Measurements from ENCODE around the gene PLIN4.

Gene PLIN4

DNA sequence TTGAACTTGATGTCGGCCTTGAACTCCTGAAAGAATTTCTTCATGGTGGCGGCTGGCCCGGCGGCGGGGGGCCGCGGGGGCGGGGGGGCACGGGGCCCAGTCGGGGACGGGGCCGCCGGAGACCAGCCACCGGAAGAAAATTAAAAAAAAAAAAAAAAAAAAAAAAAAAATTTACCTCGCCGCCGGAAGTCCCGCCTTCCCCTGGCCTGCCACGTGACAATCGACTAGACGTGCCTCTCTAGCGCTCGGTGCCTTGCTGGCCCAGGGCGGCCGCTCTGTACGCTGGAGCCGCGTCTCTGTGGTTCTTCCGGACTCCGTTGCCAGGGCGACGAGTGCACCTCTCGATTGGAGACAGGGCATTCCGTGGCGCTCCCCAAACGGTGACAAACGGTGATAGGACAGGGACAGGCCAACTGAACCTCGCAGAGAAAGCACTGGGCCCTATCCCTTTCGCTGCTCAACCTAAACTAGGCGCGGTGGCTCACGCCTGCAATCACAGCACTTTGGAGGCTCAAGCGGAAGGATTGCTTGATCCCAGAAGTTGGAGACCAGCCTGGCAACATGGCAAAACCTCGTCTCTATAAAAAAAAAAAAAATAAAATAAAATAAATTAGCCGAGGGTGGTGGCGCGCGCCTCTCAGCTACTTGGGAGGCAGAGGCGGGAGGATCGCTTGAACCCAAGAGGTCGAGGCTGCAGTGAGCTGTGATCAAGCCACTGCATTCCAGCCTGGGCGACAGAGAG lies 60.5 kb downstream of the PLIN4 start, which contains the start of gene UBXN6:
TSS of gene UBXN6 (minus strand) at position 141 of the 742 bp plus-strand sequence. CDS start at position 44, 97 bp downstream.
- in situ Hi-C loops (cut with HindIII; ENCODE audit: low sequenced_read_pairs): loop anchor here (5.0 kb wide), 1 partner anchor 41 kb away; no protein-coding TSS in a partner anchor

DNA sequence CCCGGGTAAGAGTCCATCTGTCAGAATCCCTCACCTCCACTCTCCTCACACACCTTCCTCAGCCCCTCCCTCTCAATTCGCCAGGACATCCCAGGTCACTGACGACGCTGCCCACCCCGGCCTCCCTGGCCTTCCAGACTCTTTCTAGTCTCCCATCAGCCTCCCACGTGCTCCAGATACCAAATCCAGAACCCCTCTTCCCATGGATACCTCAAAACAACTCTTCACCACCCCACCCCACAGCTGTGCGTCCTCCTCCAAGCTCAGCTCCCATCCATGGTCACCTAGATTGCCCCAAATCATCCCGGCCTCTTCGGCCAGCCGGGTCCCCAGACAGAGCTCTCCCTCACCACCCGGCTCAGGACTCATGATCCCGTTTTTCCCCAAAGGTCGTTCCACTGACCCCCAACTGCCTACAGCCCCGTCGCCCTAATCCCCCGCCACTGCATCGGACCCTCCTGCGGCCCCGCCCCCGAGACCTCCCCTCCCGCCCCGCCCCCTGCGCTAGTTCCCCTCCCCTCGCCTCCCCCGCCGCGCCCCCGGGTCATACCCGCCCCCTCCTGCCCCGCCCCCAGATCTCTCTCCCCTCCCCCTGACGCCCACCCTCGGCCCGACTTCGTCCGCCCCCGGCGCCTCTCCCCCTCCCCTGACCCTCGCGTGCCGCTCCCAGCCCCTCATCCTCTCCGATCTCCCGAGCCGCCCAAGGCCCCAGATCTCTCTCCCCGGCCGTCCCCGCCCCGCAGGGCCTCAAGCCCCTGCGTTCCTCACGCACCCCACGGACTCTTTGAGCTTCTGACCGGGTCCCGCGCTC lies 61.2 kb downstream of the PLIN4 start:
- in situ Hi-C loops (cut with HindIII; ENCODE audit: low sequenced_read_pairs): loop anchor here (5.0 kb wide), 1 partner anchor 40 kb away; no protein-coding TSS in a partner anchor

DNA sequence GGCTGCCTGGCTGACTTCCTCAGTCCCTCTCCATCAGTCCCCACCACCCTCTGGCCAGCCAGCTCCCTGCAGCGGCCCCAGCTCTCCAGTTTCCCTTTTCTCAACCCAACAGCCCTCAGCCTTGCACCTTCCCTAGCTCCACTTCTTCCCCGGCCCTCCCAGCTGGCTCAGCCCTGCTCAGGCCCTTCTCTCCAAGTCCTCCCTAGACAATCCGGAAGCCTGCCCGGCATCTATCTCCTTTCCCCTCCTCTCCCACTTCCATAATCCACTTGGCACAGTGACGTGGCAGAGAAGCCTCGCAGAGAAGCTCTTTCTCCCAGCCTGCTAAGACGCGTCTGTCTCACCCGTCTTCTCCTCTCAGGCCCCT lies 61.8 kb downstream of the PLIN4 start:
- in situ Hi-C loops (cut with HindIII; ENCODE audit: low sequenced_read_pairs): loop anchor here (5.0 kb wide), 1 partner anchor 39 kb away; no protein-coding TSS in a partner anchor

DNA sequence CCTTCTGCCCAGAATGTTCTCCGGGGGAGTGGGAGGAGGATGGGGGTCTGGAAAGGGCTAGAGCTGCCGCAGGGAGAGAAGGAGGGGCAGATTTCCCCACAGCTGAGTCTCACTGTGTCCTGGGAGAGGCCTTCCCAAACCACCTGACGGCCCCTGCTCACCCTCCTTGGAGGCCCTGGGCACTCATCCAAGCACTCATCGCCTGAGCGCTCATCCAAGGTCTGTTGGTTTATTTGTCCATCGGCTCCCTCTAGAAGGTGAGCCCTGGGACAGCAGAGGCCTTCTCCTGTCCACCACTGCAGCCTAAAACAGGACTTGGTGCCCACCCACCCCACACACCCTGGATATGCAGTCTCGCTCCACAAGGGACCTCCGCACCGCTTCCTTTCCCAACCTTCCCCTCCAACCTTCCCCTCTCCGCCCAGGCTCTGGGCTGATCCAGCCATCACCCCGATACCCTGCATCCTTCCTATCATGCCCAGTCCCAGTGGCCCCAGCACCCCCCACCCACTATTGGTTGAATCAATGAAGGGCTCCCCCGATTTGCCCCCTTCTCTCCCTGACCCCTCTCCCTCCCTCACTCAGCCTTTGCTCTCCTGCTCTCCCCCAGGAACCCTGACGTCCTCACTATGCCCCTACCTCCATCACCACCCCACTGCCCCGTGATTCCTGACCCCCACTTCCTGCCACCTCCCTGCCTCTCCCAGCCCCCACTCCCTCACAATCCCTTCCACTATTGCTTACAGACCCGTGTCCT lies 62.4 kb downstream of the PLIN4 start:
- in situ Hi-C loops (cut with HindIII; ENCODE audit: low sequenced_read_pairs): loop anchor here (5.0 kb wide), 1 partner anchor 39 kb away; no protein-coding TSS in a partner anchor

DNA sequence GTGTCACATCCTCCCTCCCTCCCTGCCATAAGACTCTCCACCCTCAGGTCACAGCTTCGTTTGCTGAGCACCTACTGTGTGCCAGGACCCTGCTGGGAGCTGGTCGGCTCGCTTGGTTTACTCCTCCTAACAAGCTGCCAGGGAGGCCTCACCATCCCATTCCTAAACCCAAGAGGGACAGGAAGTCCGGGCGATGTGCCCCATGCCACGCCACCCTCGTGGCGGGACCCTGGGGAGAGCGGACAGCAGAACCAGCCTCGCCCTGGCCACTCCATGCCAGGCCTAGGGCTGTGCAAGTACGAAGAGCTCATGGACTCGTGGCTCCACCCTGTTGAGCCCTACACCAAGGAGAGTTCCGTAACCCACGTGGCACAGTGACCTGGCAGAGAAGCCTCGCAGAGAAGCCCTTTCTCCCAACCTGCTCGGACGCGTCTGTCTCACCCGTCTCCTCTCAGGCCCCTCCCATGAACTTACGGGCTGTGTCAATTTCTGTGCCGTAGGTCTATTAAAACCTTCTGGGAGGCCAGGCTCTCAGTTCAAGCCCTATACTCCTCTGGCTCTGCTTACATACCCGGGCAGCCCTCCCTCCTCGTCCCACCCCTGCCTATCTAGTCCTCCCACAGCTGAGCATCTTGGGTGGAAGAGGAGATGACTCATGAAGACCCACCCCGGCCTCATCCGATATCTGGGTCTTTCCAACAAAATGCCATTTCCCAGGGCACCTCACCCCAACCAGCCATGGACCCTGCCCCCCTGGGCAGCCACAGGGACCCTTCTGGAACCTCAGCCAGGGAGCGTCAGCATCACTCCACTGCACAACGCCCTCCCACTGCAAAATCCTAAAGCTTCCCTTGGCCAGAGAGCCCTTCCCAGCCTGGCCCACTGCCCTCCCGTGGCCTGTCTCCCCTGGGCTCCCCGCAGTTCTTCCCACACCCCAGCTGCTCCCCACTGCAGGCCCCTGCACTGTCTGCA lies 63.3 kb downstream of the PLIN4 start:
- in situ Hi-C loops (cut with HindIII; ENCODE audit: low sequenced_read_pairs): loop anchor here (5.0 kb wide), 1 partner anchor 38 kb away; no protein-coding TSS in a partner anchor

DNA sequence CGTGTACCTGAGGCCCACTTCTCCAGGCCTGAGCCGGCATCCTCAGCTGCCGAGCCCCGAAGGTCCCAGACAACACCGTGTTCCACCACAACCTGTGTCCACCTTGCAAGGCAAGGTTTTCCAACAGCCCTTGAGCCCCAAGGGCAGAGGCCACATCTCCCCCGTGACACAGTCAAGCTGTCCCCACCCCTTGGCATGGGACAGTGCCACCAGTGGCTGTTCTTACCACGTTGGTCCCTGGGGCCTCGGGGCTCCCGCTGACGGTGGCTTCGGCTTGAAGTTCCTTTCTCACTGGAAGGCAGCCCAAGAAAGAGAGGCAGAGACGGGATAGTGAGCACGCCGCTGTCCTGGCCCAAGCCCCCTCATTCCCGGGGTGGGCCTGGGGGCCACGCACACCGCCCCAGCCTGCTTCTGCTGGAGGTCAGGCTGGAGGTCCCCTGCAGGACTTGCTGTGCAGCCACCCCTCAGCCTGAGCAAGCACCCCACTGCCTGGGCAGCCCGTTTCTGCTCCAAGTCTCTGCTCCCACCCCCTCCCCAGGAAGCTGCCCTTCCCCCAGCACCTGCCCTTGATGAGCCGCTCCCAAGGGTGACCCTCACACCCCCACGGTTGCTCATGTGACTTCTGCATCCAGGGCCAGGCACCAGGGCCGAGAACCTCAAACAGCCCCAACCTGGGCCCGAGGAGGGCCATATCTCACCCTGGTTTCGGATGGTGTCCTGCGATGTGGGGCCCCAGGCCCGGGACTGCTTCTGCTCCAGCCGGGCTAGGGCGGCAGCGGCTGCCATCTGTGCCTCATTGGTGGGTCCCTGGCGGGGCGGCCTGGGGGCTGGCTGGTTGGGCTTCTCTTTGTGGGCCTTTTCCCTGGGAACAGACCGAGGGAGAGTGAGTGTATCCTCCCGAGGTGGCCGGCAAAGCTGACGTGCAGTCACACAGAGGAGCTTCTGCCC lies 64.8 kb downstream of the PLIN4 start:
- in situ Hi-C loops (cut with HindIII; ENCODE audit: low sequenced_read_pairs): no loop called here

DNA sequence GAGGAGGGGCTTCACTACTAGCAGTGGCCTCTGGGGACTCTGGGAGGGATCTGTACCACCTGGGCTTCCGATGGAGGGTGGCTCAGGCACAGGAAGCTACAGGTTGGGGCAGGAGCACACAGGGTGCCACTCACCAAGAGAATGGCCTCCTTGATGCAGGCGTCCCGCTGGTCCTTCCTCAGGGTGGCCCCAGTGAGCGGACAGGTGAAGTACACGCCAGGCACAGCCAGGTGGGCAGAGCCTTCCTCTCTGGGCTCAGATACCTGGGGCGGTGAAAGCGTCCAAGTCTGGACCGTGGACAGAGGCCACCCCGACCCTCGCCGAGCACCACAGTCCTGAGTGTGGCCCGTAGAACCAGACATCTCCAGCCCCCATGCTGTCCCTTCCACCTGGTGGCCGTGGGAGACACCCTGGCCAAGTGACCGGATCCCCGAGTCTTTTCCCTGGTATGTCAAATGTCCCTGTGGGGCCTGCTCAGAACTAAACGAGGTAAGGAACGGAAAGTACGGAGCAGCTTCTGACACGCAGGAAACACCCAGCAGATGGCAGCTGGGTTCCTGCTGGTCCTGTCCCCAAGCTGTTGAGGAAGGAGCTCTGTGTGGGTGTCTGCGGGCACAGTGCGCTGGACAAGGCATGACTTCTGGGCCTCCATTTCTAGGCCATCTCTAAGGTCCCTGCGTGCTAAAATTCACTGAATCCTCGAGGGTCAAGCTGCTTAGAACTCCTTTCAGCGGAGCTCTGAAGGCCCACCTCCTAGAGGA lies 65.9 kb downstream of the PLIN4 start:
- in situ Hi-C loops (cut with HindIII; ENCODE audit: low sequenced_read_pairs): no loop called here
